Activated T-helper 1 cell treated with Interleukin-2 at 50 U/mL for 16 hours (primary cell): ENCODE data around the gene RAB40B.
A peak's percentile ranks its signal among the peaks of the same experiment; 100 is the strongest.

Experiments used
- DNase-seq: peaks from one replicate; pipeline ENCODE4 v3.0.0-alpha.2; 2020; ENCODE audit warnings: low read depth

The RAB40B gene

GRCh38 chr17:82649501-82650261 is 48.8 kb downstream of the RAB40B start:
- DNase-seq = no peak

- no peak for DNase-seq
Observed at GRCh38 chr17:82648742-82649331, 49.7 kb downstream of the RAB40B start.

GRCh38 chr17:82648165-82648668 is 50.3 kb downstream of the RAB40B start, which contains the start of gene WDR45B:
Gene WDR45B, minus strand, starts transcription at chr17:82648444. Its CDS starts 104 bp downstream, at chr17:82648340.
- peak; percentile 84 for DNase-seq

- peak; percentile 24 for DNase-seq
Observed at GRCh38 chr17:82647593-82648164, 50.8 kb downstream of the RAB40B start.

GRCh38 chr17:82645516-82645915 is 53.0 kb downstream of the RAB40B start:
- no peak for DNase-seq

- DNase-seq = no peak
Observed at GRCh38 chr17:82644148-82644547, 54.4 kb downstream of the RAB40B start.

- no peak for DNase-seq
Observed at GRCh38 chr17:82642022-82642421, 56.5 kb downstream of the RAB40B start.

GRCh38 chr17:82640036-82640435 is 58.5 kb downstream of the RAB40B start:
- no peak for DNase-seq

GRCh38 chr17:82639628-82640027 is 58.9 kb downstream of the RAB40B start:
- DNase-seq = no peak

GRCh38 chr17:82638183-82638773 is 60.2 kb downstream of the RAB40B start:
- DNase-seq = no peak

GRCh38 chr17:82636626-82637598 is 61.6 kb downstream of the RAB40B start:
- no peak for DNase-seq

- no peak for DNase-seq
Observed at GRCh38 chr17:82633343-82633742, 65.2 kb downstream of the RAB40B start.

- no peak for DNase-seq
Observed at GRCh38 chr17:82632451-82632850, 66.0 kb downstream of the RAB40B start.

GRCh38 chr17:82631544-82631943 is 67.0 kb downstream of the RAB40B start:
- DNase-seq = no peak

GRCh38 chr17:82630212-82630611 is 68.3 kb downstream of the RAB40B start:
- DNase-seq = no peak

- DNase-seq = no peak
Observed at GRCh38 chr17:82629748-82630147, 68.8 kb downstream of the RAB40B start.

GRCh38 chr17:82627405-82627804 is 71.1 kb downstream of the RAB40B start:
- DNase-seq = no peak

GRCh38 chr17:82623707-82624106 is 74.8 kb downstream of the RAB40B start:
- no peak for DNase-seq

- no peak for DNase-seq
Observed at GRCh38 chr17:82619641-82620040, 78.9 kb downstream of the RAB40B start.

- no peak for DNase-seq
Observed at GRCh38 chr17:82619211-82619610, 79.3 kb downstream of the RAB40B start.

GRCh38 chr17:82616021-82616711 is 82.3 kb downstream of the RAB40B start:
- no peak for DNase-seq
